LNCAP (cell line): ENCODE results near the gene S1PR3.

Experiments used
- TF ChIP-seq, protein P1 (sequence below): fragments of 450-650 bp; IDR thresholded peaks from 2 replicates; pipeline ENCODE4 v1.5.1; 2017; ENCODE audit warnings: mild to moderate bottlenecking

Gene S1PR3

DNA sequence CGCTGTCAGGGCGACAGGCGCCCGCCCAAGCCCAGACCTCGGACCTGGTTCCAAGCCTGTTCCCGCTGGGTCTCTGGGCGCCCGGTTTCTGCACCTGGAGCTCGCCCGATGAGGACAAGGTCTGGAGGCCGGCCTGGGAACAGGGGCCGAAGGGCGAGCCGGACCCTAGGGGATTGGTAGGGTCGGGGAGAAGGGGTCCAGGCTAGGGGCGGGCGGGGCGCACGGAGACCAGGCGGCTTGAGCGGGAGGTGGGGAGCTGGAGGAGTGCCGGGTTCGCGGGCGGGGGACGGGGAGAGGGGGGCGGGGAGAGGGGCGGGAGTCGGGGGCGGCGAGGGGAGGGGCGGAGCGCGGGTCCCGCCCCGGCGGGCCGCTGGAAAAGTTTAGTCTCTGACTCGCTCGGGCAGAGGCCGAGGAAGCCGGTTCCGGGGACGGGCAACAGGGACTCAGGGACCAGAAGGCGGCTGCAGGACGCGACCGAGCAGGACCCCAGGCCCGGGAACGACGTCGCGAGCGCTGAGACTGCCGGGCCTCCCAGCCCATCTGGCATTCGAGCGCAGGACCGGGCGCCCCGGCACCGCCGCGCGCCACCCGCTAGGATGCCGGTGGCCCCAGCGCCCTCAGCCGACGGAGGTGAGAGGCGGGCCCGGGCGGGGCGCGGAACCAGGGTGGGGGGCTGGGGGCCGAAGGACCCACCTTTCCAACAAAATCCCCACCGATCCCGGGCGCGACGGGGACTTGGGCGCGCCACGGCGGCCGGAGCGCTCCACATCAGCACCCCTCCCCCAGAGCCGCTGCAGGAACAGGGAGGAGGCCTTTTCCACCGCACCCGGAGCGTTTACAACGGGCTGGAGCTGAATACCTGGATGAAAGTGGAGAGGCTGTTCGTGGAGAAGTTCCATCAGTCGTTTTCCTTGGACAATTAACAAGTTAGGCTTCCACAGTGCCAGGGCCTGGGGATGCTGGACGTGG lies at the start of gene S1PR3:
TSS of gene S1PR3 (plus strand) at position 403 of the 969 bp plus-strand sequence. CDS start 9,733 bp downstream, outside the sequence.
- TF ChIP-seq, protein P1, sequence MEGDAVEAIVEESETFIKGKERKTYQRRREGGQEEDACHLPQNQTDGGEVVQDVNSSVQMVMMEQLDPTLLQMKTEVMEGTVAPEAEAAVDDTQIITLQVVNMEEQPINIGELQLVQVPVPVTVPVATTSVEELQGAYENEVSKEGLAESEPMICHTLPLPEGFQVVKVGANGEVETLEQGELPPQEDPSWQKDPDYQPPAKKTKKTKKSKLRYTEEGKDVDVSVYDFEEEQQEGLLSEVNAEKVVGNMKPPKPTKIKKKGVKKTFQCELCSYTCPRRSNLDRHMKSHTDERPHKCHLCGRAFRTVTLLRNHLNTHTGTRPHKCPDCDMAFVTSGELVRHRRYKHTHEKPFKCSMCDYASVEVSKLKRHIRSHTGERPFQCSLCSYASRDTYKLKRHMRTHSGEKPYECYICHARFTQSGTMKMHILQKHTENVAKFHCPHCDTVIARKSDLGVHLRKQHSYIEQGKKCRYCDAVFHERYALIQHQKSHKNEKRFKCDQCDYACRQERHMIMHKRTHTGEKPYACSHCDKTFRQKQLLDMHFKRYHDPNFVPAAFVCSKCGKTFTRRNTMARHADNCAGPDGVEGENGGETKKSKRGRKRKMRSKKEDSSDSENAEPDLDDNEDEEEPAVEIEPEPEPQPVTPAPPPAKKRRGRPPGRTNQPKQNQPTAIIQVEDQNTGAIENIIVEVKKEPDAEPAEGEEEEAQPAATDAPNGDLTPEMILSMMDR, result peak; percentile 37; the same call in 1 of the 2 replicates

DNA sequence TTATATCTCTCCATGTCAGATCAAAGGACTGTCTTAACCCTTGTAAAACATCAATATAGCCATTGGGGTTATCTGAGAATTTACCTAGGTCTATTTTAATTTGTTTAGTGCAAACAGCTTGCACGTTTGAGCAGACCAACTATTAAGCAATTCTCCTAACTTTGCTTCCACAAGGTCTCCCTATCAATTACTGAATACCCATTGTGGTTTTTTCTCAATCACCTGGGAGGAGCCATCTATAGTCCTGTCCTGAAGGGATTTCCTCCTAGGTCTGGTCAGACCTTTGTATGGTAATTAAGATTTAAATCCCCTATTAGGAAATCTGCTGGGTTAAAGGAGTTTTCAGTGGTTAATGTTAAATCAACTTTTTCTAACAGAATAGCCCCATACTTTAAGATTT lies 48.9 kb upstream of the S1PR3 start:
- TF ChIP-seq, protein P1, result no peak

DNA sequence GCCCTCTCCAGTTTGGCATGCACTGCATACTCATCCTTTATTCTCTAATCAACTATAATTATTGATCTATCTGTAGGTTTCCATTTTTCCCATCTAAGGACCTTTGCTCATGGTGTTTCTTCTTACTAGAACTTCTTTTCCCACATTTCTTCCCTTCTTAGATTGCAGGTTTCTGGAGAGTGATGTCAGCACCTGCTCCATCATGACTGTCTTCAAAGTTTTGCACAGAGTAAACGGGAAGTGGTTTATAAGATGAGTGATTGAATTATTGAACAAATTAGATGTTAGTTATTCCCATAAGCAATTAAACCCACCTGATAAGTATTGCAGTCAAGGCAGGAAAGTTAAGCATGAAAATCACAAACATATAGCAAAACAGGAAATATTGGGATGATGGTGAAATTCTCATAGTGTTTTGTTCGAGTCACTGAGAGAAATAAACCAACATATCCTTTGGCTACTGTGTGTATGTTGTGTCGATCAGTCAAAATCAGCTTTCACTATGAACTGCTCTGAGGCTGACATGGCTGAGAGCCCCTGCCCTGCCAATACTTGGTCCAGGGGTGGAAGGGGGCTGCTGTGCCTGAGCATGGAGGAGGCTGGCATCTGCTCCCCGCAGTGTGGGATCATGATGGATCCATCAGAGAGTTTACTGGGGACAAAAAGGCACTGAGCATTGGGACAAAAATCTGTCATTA lies 45.5 kb upstream of the S1PR3 start:
- TF ChIP-seq, protein P1, result no peak

DNA sequence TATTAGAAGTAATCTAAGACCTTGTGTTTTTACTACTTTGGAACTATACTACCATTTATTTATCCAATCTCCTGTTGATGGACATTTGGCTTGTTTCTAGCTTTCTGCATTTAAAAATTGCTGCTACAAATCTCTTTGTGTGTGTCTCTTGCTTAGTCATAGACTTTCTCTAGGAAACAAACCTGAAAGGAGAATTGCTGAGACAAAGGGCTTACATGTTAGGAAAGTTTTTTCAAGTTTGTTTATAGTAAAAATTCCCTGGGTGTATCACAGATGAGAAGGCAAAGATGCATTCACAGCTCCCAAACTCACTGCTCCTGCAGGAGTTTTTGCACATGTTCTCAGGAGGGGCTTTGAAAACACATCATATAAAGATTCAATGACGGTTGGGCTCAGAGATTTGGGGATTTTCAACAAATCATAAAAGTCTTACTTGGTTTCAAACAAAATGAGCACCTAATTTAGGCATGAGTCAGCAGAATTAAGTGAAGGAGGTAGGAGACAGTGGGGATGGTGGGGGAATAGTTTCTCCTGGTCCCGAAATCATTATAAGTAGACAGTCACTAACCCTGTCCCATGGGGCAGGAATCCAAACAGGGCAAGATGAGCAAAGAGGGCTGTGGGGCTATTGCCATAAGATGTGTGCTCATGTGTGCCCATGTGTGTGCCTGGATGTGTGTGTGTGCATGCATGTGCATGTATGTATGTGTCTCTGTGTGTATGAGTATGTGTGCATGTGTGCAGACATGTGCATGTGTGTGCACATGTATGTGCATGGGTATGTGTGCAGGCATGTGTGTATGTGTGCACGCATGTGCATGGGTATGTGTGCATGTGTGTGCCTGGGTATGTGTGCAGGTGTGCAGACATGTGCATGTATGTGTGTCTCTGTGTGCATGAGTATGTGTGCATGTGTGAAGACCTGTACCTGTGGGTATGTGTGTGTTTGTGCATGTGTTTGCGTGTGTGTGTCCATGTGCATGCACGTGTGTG lies 43.4 kb upstream of the S1PR3 start:
- TF ChIP-seq, protein P1, result no peak

DNA sequence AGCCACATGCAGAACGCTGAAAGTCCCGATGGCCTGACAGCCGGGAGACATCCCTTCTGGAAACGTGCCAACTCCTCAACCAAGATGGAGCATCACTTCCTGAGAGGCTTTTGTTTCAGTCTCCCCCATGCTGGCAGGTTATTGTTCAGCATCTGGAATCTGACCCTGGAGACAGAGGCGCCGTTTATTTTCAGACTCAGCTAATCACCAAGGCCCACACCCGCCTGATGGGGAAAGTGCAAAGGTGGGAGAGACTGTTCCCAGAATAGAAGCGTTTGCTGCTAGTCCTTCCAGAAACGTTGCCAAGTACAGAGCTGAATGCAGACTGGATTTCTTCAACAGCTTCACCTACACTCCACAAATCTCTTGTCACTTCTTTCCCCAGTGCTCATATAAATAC lies 41.8 kb upstream of the S1PR3 start:
- TF ChIP-seq, protein P1, result no peak

DNA sequence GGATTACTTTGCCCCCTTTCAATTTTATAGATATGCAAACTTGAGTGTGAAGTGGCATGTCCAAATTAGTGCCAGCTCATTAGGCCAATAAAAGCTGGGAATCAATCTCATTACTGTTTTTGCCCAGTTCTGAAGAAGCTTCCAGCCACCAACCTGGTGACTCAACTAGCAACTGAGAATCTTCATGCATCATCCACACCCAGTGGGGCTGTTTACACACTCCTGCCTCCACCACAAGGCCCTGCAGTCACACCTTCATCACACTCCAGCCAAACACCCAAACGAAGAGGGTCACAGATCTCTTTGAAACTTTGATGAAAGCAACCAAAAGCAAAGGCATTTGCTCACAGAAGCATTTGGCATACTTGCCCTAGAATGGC lies 41.3 kb upstream of the S1PR3 start:
- TF ChIP-seq, protein P1, result no peak
